HG03575 (cell line): ENCODE results near the gene ANGPTL8.

Experiments
- ATAC-seq: cut with Tn5 transposase; IDR thresholded peaks from one replicate; pipeline ENCODE4 v1.9.1; 2021; ENCODE audit not compliant: unreplicated experiment, insufficient number of reproducible peaks, low FRiP score; ENCODE audit errors: extremely low read depth

ANGPTL8 gene

GRCh38 chr19:11274533-11275086 lies 35.2 kb downstream of the ANGPTL8 start:
- no peak for ATAC-seq

- no peak for ATAC-seq
Measured at GRCh38 chr19:11278670-11279069, 39.3 kb downstream of the ANGPTL8 start.

- ATAC-seq, result no peak
Measured at GRCh38 chr19:11279505-11280236, 40.3 kb downstream of the ANGPTL8 start.

- ATAC-seq, result no peak
Measured at GRCh38 chr19:11281356-11282049, 42.1 kb downstream of the ANGPTL8 start.

- ATAC-seq, result no peak
Measured at GRCh38 chr19:11284515-11284914, 45.1 kb downstream of the ANGPTL8 start.

GRCh38 chr19:11286312-11286974 lies 47.0 kb downstream of the ANGPTL8 start:
- ATAC-seq, result no peak

GRCh38 chr19:11288349-11288748 lies 48.9 kb downstream of the ANGPTL8 start:
- no peak for ATAC-seq

GRCh38 chr19:11290256-11290655 lies 50.8 kb downstream of the ANGPTL8 start:
- no peak for ATAC-seq

GRCh38 chr19:11291415-11291814 lies 52.0 kb downstream of the ANGPTL8 start:
- no peak for ATAC-seq
